Activated naive CD4-positive, alpha-beta T cell treated with anti-CD3 and anti-CD28 coated beads, Interleukin-2, amount 10 ng/mL, durations not matched to agents 7 days and 5 days (primary cell): Measurements from ENCODE around the gene CCR2.

Source experiments
- CTCF ChIA-PET: fragments of 350-600 bp; sonication (Branson Sonifier 250); formaldehyde crosslinking; loops from one replicate; lab custom pipeline; 2021; ENCODE audit warnings: antibody characterized with exemption; lab: Charles Lee
- DNase-seq: peaks from one replicate; pipeline ENCODE4 v3.0.0-alpha.2; 2020
- H3K27ac Mint-ChIP-seq: one replicate; pipeline ENCODE4 v1.8.0; 2021; ENCODE audit warnings: mild to moderate bottlenecking, moderate library complexity, mixed read lengths
- H3K27me3 Mint-ChIP-seq: one replicate; pipeline ENCODE4 v1.8.0; 2021; ENCODE audit warnings: mild to moderate bottlenecking, mixed read lengths
- H3K36me3 Mint-ChIP-seq: one replicate; pipeline ENCODE4 v1.8.0; 2021; ENCODE audit warnings: mixed read lengths
- H3K4me1 Mint-ChIP-seq: one replicate; pipeline ENCODE4 v1.8.0; 2021; ENCODE audit warnings: mixed read lengths
- H3K4me3 Mint-ChIP-seq: one replicate; pipeline ENCODE4 v1.8.0; 2021; ENCODE audit warnings: mild to moderate bottlenecking, moderate library complexity, mixed read lengths
- H3K9me3 Mint-ChIP-seq: one replicate; pipeline ENCODE4 v1.8.0; 2021; ENCODE audit warnings: mixed read lengths

Gene CCR2

DNA sequence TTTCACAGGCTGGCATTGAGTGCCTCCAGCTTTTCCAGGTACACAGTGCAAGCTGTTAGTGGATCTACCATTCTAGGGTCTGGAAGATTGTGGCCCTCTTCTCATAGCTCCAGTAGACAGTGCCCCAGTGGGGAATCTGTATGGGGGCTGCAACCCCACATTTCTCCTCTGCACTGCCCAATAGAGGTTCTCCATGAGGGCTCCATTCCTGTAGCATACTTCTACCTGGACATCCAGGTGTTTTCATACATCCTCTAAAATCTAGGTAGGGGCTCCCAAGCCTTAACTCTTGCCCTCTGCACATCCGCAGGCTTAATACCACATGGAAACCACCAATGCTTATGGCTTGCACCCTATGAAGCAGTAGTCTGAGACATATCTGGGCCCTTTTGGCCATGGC lies 15.1 kb upstream of the CCR2 start:
- Mint-ChIP-seq H3K27me3 (no peaks in the 10 kb centered on the region), H3K36me3 (peaks cover 28% of the 10 kb centered on the region), H3K4me1 (peaks cover 15% of the 10 kb centered on the region), H3K4me3 (no peak overlapping the region), H3K9me3 (peaks cover 34% of the 10 kb centered on the region), H3K27ac (no peak overlapping the region)
- CTCF ChIA-PET = no interaction called here
- DNase-seq = no peak

DNA sequence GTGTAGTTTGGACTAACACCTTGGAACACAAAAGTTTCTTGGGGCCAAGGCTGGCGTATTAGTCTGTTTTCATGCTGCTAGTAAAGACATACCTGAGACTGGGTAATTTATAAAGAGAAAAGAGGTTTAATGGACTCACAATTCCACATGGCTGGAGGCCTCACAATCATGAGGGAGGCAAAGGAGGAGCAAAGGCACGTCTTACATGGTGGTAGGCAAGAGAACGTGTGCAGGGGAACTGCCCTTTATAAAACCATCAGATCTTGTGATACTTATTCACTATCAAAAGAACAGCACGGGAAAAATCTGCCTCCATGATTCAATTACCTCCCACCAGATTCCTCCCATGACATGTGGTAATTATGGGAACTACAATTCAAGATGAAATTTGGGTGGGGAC lies 9.4 kb upstream of the CCR2 start:
- no peak overlapping the region for H3K27ac Mint-ChIP-seq
- H3K36me3 Mint-ChIP-seq = peaks cover 42% of the 10 kb centered on the region
- CTCF ChIA-PET = no interaction called here
- H3K4me1 Mint-ChIP-seq = peaks cover 20% of the 10 kb centered on the region
- H3K9me3 Mint-ChIP-seq = peaks cover 31% of the 10 kb centered on the region
- no peak for DNase-seq
- no peaks in the 10 kb centered on the region for H3K27me3 Mint-ChIP-seq
- no peak overlapping the region for H3K4me3 Mint-ChIP-seq

DNA sequence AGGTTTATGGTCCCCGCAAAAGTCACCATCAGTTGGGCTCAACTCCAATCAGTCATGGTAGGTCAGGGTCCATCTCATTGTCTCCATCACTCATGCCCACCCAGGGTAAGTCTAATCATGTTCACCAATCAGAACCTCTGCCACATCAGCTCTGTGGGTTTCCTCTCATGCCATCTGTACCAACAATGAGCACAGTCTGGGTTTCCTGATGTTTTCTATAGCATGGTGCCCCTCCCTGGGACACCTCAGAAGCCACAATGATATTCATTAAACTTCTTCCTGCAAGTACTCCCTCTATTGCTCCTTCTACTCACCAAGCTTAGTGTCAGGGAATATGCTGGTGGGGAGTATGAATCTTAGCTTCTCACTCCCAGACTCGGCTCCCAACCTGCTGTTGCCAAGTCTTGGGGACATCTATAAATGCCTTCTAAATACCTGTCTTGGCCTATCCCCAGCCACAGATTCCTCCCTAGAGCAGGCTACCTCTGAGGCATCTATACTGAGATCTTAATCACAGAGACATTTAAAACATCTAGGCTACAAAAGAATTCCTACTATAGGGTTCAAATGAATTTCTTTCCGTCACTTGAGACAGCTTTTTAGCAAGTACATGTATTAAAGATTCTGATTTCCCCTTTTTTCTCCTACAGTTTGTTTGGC lies 5.0 kb upstream of the CCR2 start:
- CTCF ChIA-PET = interaction anchor here (0.9 to 7.7 kb wide), 3 partner anchors 11 to 29 kb away, joined by 3 to 80 read pairs (median 3); partner anchors contain the start of gene CCR5
- H3K9me3 Mint-ChIP-seq = peaks cover 22% of the 10 kb centered on the region
- peaks cover 63% of the 10 kb centered on the region for H3K4me1 Mint-ChIP-seq
- H3K4me3 Mint-ChIP-seq = peak overlapping the region; percentile 49
- DNase-seq = no peak
- no peaks in the 10 kb centered on the region for H3K27me3 Mint-ChIP-seq
- H3K27ac Mint-ChIP-seq = peak overlapping the region; percentile 95
- H3K36me3 Mint-ChIP-seq = peaks cover 45% of the 10 kb centered on the region

DNA sequence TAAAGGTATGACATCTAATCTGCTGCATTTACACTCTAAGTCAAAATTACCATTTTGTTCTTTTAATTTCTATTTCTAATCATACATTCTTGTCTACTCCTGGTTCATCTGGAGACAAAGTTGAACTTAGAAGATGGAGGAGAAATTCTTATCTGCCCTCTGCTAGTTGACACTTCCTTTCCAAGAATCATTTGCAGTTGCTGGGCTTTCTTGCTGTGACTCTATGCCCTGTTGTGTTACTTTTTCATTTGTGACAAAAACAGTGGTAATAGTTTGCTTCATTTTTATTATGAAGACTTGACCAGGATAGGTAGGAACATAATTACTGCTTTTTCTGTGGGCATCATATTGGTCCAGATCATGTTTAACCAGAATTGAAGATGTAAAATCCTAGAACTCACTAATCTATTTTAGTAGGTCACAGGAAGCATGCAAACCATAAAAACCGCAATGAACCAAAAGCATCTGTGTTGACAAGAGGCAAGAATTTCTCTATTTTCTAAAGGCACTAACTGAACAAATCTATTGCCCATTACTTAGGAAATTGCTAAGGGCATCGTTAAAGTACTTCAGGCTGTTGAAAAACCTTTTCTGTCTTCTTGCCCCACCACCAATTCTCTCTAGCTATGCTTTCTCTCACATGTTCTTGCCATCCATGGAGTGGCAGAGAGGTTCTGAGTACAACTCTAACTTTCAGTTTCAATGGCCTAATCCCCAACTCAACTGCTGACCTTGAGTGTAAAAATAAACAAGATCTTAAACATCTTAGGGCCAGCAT lies 4.2 kb upstream of the CCR2 start:
- Mint-ChIP-seq H3K27me3 (peaks cover 3% of the 10 kb centered on the region), H3K9me3 (peaks cover 22% of the 10 kb centered on the region), H3K4me3 (peak overlapping the region; percentile 49), H3K4me1 (peaks cover 71% of the 10 kb centered on the region), H3K36me3 (peaks cover 42% of the 10 kb centered on the region), H3K27ac (peak overlapping the region; percentile 95)
- peak; percentile 30 for DNase-seq
- CTCF ChIA-PET = interaction anchor here (0.9 to 7.7 kb wide), 5 partner anchors 10 to 134 kb away, joined by 3 to 80 read pairs (median 5); partner anchors contain the start of gene CCR5

DNA sequence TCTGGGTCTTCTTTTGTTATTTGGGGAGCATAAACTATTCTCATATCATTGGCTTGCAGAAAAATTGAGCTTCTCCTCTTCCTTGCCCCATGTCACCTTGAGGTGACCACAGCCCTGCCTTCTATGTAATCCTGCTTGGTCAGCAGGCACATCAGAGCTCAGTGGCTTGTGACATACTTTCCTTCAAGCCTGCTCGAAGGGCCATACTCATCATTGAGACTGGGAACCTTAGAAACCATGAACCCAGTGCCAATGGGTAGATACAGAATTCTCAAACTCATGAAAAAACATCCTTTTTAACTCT lies 3.7 kb upstream of the CCR2 start:
- Mint-ChIP-seq H3K36me3 (peaks cover 45% of the 10 kb centered on the region), H3K27me3 (peaks cover 6% of the 10 kb centered on the region), H3K4me1 (peaks cover 76% of the 10 kb centered on the region), H3K4me3 (peak overlapping the region; percentile 49), H3K9me3 (peaks cover 22% of the 10 kb centered on the region), H3K27ac (peak overlapping the region; percentile 95)
- CTCF ChIA-PET = interaction anchor here (1.6 to 7.7 kb wide), 3 partner anchors 19 to 135 kb away, joined by 5 to 80 read pairs (median 8); partner anchors contain the start of gene CCR5
- no peak for DNase-seq

DNA sequence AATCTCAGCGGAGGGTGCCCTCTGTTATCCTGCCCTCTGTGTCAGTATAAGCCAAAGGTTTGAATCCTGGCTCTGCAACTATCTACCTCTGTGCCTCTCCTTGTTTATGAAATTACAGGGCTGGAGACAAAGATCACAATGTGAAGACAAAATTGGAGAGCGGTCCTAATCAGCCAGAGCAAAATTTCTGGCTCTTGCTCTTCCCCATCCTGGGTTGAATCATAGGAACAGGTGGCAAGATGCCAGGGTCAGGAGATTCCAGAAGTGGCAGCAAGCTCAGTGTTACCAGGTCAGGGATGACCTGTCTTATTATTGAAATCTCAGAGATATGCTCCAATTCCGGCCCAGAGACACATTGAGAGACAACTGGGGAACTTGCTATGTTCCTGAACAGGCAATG lies 2.3 kb upstream of the CCR2 start:
- CTCF ChIA-PET = interaction anchor here (0.9 to 7.7 kb wide), 2 partner anchors 18 to 75 kb away, joined by 3 to 80 read pairs; partner anchors contain the start of gene CCR5
- H3K4me1 Mint-ChIP-seq = peaks cover 89% of the 10 kb centered on the region

DNA sequence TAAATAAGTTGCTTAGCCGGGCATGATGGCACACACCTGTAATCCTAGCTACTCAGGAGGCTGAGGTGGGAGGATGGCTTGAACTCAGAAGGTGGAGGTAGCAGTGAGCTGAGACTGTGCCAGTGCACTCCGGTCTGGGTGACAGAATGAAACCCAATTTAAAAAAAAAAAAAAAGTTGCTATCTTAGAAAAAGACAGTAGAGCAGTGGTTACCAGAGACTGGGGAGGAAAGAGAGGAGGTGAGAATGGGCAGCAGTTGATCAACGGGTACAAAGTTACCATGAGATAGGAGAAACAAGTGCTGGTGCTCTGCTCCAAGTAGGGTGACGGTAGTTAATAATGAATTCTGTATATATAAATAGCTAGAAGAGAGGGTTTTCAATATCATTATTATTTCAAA lies 821 bp upstream of the CCR2 start:
- CTCF ChIA-PET = interaction anchor here (0.8 to 7.7 kb wide), 3 partner anchors 16 to 73 kb away, joined by 3 to 80 read pairs (median 3); partner anchors contain the start of gene CCR5
- Mint-ChIP-seq H3K27ac (peak overlapping the region; percentile 89), H3K27me3 (peaks cover 15% of the 10 kb centered on the region), H3K4me3 (peak overlapping the region; percentile 55), H3K36me3 (peaks cover 50% of the 10 kb centered on the region), H3K9me3 (peaks cover 4% of the 10 kb centered on the region), H3K4me1 (peaks cover 96% of the 10 kb centered on the region)
- DNase-seq = no peak

More for the DNA sequence above, 2.3 kb upstream of the CCR2 start:
- no peak for DNase-seq
- H3K27ac Mint-ChIP-seq = peak overlapping the region; percentile 95
- H3K27me3 Mint-ChIP-seq = peaks cover 11% of the 10 kb centered on the region
- peaks cover 16% of the 10 kb centered on the region for H3K9me3 Mint-ChIP-seq
- no peak overlapping the region for H3K4me3 Mint-ChIP-seq
- peaks cover 48% of the 10 kb centered on the region for H3K36me3 Mint-ChIP-seq

DNA sequence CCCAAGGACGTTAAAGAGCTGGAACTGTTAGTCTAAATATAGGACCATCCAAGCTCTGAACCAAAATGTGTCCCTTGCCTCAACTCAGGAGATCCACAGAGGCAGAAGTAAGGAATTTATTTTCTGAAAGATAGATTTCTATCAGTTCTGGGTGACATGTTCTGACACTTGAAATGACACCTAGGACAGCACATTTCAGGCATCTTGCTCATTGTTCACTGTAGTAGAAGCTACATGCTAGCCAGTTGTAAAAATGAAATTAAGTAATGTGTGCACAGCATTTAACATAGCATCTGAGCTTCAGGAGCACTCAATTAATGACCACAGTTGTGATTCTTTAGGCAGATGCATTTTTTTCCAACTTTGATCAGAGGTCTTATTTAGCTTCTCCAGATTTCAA lies 567 bp downstream of the CCR2 start:
- H3K9me3 Mint-ChIP-seq = no peaks in the 10 kb centered on the region
- CTCF ChIA-PET = interaction anchor here (1.0 to 7.7 kb wide), 8 partner anchors 10 to 146 kb away, joined by 3 to 80 read pairs (median 4); partner anchors contain the start of genes CCR1 and CCR5
- peak overlapping the region; percentile 81 for H3K4me3 Mint-ChIP-seq
- peaks cover 54% of the 10 kb centered on the region for H3K36me3 Mint-ChIP-seq
- DNase-seq = no peak
- H3K4me1 Mint-ChIP-seq = peaks cover 94% of the 10 kb centered on the region
- peak overlapping the region; percentile 94 for H3K27ac Mint-ChIP-seq
- peaks cover 15% of the 10 kb centered on the region for H3K27me3 Mint-ChIP-seq

DNA sequence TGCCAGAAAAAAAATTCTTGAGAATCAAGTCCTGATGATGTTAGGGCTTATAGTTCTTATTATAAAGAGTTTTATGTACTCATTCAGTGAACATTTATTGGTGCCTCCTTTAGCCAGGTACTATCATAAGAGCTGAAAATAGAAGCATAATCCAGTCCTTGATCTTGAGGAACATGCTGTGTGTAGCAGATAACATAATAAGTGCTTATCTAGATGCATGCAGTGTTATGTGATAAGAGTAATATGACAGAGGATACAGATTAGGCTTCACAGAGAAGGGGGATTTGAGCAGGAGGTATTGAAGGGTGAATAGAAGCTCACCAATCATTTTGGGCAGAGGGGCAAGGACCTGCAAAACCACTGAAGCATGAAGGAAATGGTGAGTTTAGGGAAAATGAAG lies 1.1 kb downstream of the CCR2 start:
- Mint-ChIP-seq H3K4me1 (peaks cover 93% of the 10 kb centered on the region), H3K27ac (peak overlapping the region; percentile 94), H3K36me3 (peaks cover 57% of the 10 kb centered on the region), H3K27me3 (peaks cover 15% of the 10 kb centered on the region), H3K9me3 (no peaks in the 10 kb centered on the region), H3K4me3 (peak overlapping the region; percentile 81)
- DNase-seq = no peak
- CTCF ChIA-PET = interaction anchor here (1.0 to 7.7 kb wide), 8 partner anchors 9 to 147 kb away, joined by 3 to 80 read pairs (median 4); partner anchors contain the start of genes CCR1 and CCR5

DNA sequence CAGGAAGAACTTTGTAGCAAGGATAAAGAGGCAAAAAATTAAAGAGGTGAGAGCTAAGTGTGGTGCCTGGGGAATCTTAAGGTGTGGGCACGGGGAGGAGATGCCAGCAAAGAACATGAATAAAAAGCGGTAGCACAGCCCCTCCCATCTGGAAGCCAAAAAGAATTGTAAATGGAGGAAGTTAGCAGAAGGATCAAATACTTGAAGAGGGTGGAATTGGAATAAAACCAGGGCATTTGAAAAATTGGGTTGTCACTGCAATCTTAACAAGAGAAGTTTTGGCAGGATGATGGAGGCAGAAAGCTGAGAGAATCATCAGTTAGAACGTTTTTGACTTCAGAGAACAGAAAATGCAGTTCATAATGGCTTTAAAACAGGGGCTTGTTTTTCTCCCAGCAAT lies 2.4 kb downstream of the CCR2 start:
- peaks cover 64% of the 10 kb centered on the region for H3K36me3 Mint-ChIP-seq
- CTCF ChIA-PET = interaction anchor here (7.7 kb wide), 1 partner anchor 13 kb away, joined by 80 read pairs; the partner anchor contains the start of gene CCR5
- DNase-seq = no peak
- no peaks in the 10 kb centered on the region for H3K9me3 Mint-ChIP-seq
- H3K4me3 Mint-ChIP-seq = peak overlapping the region; percentile 81
- peaks cover 15% of the 10 kb centered on the region for H3K27me3 Mint-ChIP-seq
- no peak overlapping the region for H3K27ac Mint-ChIP-seq
- H3K4me1 Mint-ChIP-seq = peaks cover 92% of the 10 kb centered on the region

DNA sequence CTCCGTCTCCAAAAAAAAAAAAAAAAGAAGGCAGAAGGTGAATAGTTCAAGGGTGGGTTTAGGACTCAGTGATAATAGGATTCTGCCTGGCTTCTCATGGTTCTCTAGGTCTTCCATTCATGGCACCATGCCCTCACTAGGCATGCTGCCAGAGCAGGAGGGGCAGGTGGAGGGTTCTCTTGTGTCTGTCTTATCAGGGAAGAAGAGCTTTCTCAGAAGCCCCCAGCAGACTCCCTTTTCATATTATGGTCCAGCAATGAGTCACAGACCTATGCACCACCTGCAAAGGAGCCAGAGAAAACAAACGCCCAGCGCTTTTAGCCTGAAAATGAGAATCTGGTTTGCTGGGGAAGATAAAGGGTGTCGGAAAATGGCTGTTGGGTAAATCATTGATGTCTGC lies 3.0 kb downstream of the CCR2 start:
- no peak overlapping the region for H3K27ac Mint-ChIP-seq
- no peaks in the 10 kb centered on the region for H3K9me3 Mint-ChIP-seq
- peaks cover 62% of the 10 kb centered on the region for H3K36me3 Mint-ChIP-seq
- H3K27me3 Mint-ChIP-seq = peaks cover 15% of the 10 kb centered on the region
- peak overlapping the region; percentile 81 for H3K4me3 Mint-ChIP-seq
- H3K4me1 Mint-ChIP-seq = peaks cover 91% of the 10 kb centered on the region
- CTCF ChIA-PET = interaction anchor here (0.6 kb wide), 1 partner anchor 934 kb away, joined by 6 read pairs; no protein-coding TSS in a partner anchor
- DNase-seq = no peak

DNA sequence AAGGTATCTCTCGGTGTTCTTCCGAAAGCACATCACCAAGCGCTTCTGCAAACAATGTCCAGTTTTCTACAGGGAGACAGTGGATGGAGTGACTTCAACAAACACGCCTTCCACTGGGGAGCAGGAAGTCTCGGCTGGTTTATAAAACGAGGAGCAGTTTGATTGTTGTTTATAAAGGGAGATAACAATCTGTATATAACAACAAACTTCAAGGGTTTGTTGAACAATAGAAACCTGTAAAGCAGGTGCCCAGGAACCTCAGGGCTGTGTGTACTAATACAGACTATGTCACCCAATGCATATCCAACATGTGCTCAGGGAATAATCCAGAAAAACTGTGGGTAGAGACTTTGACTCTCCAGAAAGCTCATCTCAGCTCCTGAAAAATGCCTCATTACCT lies 4.6 kb downstream of the CCR2 start:
- no peak for DNase-seq
- Mint-ChIP-seq H3K9me3 (no peaks in the 10 kb centered on the region), H3K4me1 (peaks cover 85% of the 10 kb centered on the region), H3K36me3 (peaks cover 60% of the 10 kb centered on the region), H3K27ac (no peak overlapping the region), H3K27me3 (peaks cover 15% of the 10 kb centered on the region), H3K4me3 (no peak overlapping the region)
- CTCF ChIA-PET = no interaction called here

DNA sequence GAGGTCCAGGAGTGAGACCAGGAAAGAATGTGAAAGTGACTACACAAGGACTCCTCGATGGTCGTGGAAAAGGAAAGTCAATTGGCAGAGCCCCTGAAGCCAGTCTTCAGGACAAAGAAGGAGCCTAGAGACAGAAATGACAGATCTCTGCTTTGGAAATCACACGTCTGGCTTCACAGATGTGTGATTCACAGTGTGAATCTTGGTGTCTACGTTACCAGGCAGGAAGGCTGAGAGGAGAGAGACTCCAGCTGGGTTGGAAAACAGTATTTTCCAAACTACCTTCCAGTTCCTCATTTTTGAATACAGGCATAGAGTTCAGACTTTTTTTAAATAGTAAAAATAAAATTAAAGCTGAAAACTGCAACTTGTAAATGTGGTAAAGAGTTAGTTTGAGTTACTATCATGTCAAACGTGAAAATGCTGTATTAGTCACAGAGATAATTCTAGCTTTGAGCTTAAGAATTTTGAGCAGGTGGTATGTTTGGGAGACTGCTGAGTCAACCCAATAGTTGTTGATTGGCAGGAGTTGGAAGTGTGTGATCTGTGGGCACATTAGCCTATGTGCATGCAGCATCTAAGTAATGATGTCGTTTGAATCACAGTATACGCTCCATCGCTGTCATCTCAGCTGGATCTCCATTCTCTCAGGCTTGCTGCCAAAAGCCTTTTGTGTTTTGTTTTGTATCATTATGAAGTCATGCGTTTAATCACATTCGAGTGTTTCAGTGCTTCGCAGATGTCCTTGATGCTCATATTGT lies 6.0 kb downstream of the CCR2 start:
- H3K27ac Mint-ChIP-seq = no peak overlapping the region
- no peak for DNase-seq
- peaks cover 75% of the 10 kb centered on the region for H3K4me1 Mint-ChIP-seq

More for the DNA sequence above, 6.0 kb downstream of the CCR2 start:
- H3K27me3 Mint-ChIP-seq = peaks cover 15% of the 10 kb centered on the region
- H3K36me3 Mint-ChIP-seq = peaks cover 57% of the 10 kb centered on the region
- no peaks in the 10 kb centered on the region for H3K9me3 Mint-ChIP-seq
- CTCF ChIA-PET = interaction anchor here (0.9 to 1.8 kb wide), 7 partner anchors 9 to 281 kb away, joined by 3 to 10 read pairs (median 4); partner anchors contain the start of gene CCR5
- H3K4me3 Mint-ChIP-seq = no peak overlapping the region
